ENCODE results near the gene ADGRV1.

The ADGRV1 gene

DNA sequence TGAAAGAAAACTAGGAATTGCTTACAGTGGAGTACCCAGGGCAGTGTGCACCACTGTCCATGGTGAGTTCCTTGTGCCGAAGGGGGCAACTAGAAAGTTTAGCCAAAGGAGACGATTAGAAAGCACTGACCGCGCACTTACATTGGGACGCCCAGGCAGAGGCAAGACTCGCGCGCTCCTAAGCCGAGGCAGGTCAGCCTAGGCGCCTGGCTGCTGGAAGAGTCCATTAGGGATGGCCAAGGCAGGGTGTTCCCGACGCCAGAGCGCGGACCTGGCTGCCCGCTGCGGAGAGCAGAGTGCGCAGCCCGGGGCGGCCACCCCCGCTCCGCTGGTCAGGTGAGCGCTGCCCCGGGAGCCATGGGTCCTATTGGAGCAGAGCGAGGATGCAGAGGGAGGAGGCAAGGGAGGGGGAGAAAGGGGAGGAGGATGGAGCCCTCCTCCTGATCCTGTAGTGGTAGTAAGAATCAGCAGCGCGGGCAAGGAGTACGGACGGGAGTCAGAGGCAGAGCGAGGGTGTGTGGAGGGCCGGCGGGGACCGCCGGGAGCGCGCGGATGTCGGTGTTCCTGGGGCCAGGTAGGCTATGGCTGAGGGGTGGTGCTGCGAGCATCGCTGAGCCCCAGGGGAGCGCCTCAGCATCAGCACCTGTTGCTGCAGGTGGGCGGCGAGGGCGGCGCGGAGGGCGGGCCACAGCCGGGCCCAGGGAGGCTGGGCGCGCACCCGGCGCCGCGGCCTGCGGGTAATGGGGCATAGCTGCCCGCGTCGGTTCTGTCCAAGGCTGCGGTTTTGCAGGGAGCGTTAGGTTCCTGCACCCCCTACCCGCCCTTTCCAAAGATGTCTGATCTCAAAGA, at the start of gene ADGRV1:
Gene ADGRV1 (plus strand): TSS at position 454 of the 849 bp plus-strand sequence. CDS start 99 bp downstream, at position 553.
- peak; percentile 71 for DNase-seq

GRCh38 chr5:90510438-90510837, 48.2 kb upstream of the ADGRV1 start:
- DNase-seq: no peak

DNA sequence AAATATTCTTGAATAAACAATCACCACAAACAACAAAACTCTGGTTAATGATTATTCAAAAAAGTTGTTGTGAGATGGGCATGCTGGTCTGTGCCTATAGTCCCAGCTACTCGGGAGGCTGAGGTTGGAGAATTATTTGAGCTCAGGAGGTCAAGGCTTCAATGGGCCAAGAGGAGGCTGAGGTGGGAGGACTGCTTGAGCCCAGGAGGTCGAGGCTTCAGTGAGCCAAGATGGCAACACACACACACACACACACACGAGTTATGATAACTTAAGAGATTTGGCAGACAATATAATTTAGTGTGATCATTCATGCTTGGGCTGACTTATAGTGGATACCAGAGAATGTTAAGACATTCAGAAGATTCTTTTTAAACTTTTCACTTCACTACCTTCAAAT, 44.1 kb upstream of the ADGRV1 start:
- no peak for DNase-seq

- no peak for DNase-seq
These were observed 39.9 kb upstream of the ADGRV1 start for GRCh38 chr5:90518661-90519060.

- DNase-seq: no peak
These were observed 39.5 kb upstream of the ADGRV1 start for GRCh38 chr5:90519081-90519480.

GRCh38 chr5:90528601-90529193, 29.9 kb upstream of the ADGRV1 start:
- DNase-seq: no peak

DNA sequence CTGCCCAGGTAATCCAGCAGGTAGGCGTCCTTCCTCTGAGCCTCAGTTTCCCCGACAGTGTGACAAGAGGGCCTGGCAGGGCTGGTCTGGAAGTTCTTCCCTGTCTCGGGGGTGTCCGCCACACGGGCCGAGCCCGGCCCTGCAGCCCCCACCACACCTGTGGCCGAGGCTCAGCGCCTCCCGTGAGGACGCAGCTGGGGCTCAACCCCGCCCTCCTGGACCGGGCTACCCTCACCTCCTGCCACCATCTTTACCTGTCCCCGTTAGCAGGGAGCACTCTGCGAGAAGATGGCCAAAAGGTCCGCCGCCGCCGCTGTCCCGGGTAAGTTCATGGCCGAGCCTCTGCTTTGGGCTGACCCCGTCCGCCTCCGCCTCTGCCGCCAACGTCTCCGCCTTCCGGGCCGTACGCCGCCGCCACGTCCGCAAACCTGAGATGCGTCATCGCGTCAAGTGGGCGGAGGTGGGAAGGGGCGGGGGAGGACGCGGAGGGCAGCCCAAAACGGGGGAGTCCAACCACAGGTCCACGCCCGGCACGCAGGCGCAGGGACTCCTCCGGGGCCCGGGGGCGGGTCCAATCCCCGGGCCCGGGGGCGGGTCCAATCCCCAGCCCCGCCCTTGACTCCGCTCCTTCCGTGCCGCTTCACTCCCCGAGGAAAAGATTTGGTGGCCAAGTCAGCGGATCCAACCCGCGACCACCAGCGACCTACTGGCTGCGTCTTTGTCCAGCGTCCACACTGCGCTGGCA, 29.2 kb upstream of the ADGRV1 start, which contains the start of gene LYSMD3:
Gene LYSMD3 (minus strand): TSS at position 391 of the 745 bp plus-strand sequence. CDS start 4,295 bp downstream, outside the sequence.
- DNase-seq: peak; percentile 80

GRCh38 chr5:90529939-90530677, 28.5 kb upstream of the ADGRV1 start:
- DNase-seq: peak; percentile 59

DNA sequence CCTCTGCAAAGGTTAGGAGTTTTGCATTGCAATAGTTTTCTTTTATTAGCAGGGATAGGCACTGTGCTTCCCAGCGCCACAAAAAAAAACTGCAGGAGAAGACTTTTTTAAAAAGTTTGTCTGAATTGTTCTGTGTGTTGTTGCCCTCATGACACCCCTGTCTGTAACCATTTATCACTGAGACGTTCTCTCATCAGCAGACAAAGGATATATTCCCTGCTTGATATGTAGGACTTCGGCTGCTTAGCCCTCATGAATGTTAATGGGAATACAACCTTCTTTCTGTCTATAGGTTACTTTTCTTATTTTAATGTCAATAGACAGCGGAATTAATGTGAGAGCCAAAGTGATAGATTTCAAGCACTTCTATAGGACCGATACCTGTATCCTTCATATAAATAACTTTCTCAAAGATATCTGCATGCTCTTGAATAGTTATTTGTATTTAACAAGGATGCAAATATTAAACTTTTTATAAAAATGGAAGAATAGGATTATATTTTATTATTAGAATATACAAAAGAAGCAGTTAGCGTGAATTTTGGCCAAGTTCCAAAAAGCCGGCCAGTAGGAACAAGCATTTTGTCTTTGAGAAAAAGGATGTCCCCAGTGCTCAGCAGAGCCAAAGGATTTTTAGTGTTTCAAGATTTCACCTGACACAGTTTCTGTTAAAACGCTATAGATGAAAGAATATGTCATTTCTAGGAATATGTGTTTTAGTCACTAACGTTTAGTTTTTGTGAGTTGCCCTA, 27.7 kb upstream of the ADGRV1 start:
- no peak for DNase-seq

GRCh38 chr5:90533794-90534193, 24.8 kb upstream of the ADGRV1 start:
- DNase-seq: no peak

DNA sequence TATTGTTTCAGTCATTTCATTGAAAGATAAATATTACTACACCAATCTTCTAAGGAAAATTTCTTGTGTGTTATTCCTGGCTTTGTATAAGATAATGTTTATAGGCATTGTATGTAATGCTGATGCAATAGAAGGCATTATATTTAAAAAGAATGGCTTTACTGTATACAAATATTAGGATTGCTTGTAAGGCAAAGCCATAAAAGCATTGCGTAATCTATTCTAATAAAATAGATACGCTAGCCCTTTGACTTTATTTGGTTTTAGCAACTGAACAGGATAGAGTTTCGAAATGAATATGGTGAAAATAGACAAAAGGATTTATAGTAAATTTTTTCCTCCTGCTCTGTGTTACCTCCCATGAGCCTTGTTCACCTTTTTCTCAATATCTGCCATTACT, 23.7 kb upstream of the ADGRV1 start:
- no peak for DNase-seq

DNA sequence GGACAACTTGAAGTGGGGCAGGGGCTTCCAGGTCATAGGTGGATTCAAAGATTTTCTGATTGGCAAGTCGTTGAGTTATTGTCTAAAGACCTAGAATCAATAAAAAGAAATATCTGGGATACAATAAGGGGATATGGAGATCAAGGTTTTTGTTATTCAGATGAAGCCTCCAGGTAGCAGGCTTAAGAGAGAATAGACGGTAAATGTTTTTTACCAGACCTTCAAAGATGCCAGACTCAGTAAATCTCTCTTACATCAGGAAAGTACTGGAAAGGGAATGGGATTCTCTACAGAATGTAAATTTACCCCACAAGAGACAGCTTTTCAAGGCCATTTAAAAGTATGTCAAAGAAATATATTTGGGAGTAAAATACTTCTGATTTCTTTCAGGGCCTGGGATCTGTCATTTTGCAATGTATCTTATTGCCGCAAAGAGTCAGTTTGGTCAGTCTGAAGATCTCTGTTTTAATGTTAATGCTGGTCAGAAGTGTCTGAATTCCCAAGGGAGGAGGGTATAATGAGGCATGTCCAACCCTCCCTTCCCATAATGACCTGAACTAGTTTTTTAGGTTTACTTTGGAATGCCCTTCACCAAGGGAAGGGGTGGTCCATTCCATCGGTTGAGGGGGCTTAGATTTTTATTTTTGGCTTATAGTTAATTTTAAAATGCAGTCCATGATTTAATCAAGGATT, 15.6 kb upstream of the ADGRV1 start:
- DNase-seq: no peak

- no peak for DNase-seq
These were observed 13.1 kb upstream of the ADGRV1 start for GRCh38 chr5:90545511-90545910.

- no peak for DNase-seq
These were observed 12.3 kb upstream of the ADGRV1 start for GRCh38 chr5:90546216-90546837.

DNA sequence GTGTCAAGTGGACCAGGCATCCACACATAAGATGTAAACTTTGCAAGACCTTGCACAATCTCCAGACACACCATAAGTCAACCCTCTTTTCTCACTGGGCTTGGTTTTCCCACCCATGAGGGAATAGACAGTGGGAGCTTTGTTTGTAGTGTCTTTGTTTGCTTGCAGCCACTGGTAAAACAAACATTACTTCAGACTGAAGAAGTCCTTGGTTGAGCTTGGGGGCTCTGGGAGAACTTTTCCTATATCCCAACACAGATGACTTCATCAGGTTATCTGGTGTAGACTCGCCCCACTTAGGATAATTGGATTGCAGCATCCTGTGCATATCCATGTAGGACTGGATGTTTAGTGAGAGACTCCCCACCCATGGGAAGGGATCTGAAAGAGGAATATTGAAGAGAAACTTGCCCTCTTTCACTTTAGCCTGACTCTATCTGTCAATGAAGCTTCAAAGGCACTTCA, 11.5 kb upstream of the ADGRV1 start:
- no peak for DNase-seq

- DNase-seq: no peak
These were observed 10.5 kb upstream of the ADGRV1 start for GRCh38 chr5:90548069-90548593.

- no peak for DNase-seq
These were observed 9.4 kb upstream of the ADGRV1 start for GRCh38 chr5:90549223-90549622.

GRCh38 chr5:90549729-90550275, 8.8 kb upstream of the ADGRV1 start:
- no peak for DNase-seq

DNA sequence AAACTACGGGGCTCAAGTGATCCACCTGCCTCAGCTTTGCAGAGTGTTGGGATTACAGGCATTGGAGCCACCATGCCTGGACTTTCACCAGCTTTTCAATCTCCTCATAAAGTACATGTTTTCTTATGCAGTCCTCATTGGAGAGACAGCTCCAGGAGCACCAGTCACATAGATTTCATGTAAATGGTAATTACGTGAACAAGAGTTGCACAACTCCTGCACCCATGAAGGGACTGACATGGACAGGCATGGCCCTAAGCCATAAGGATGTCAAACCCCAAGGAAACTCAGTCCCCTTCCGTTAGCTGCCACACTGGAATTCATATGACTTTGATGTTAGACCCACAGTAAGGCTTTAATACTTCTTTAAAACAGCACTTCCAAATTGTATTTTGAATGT, 7.6 kb upstream of the ADGRV1 start:
- no peak for DNase-seq

DNA sequence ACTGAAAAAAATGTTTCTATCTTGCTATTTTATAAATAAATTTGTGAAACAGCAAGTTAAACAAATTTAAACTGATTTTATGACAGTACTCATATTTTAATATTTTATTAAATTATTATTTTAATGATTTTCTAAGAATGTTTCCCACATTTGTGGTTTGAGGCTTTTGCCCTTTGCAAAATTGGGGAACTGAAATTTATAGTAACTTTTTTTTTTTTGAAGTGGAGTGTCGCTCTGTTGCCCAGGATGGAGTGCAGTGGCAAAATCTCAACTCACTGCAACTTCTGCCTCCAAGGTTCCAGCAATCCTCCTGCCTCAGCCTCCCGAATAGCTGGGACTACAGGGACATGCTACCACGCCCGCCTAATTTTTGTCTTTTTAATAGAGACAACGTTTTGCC, 7.2 kb upstream of the ADGRV1 start:
- DNase-seq: no peak
